Measurements from ENCODE around the gene ROGDI. TPM values are rescaled to one million over a fixed set of nuclear protein-coding genes. Genes with fewer than 3 reads are reported as not detected.

The ROGDI gene
- total and polyA plus RNA-seq, 4 donors = 14.6 to 37.1 (median 30.5) TPM

DNA sequence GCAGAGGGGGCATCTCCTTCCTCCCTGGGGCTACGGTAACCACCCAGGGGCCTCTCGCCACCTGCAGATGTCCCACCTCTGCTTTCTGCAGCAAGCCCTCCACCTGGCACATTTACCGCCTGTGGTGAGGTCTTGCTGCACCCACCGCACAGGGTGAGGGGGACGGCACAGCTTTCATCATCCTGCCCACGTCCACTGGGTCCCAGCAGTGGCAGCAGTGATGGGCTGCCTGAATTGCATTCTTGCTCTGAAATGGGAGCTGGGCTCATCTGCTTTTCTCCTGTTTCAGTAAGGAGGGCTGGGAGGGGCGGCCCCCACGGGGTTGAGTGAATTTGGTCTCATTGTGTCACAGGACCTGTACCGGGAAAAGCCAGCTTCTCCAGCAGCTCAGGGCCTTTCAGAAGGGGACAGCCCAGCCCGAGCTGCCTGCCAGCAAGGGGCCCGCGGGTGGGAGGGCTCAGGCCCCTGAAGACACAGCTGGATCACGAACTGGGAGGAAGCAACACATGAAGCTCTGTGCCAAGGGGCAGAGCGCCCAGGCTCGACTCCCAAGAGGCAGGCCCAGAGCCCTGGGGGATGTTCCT is 55.4 kb downstream of the ROGDI start:
- ATAC-seq (ENCODE audit: insufficient read depth, low FRiP score) (no peak), DNase-seq (peak; percentile 77 to 82 (median 80))
- Histone ChIP-seq H3K9me3 (ENCODE audit: control insufficient read depth in 4 of 4, insufficient read depth in 3 of 4, low read length in 3 of 4) (no peaks in the 10 kb centered on the region), H3K9ac (ENCODE audit: insufficient read depth in 1 of 2, low read length in 2 of 2) (no peak overlapping the region), H3K27ac (ENCODE audit: low read depth in 1 of 2, low read length in 1 of 2) (no peak overlapping the region), H3K4me1 (ENCODE audit: control insufficient read depth in 5 of 5, insufficient read depth in 5 of 5, low read length in 5 of 5) (peaks cover 0 to 12% (median 0%) of the 10 kb centered on the region in 5 donors), H3K27me3 (ENCODE audit: control insufficient read depth in 3 of 3, insufficient read depth in 3 of 3, low read length in 2 of 3) (no peaks in the 10 kb centered on the region), H3K4me3 (no peak overlapping the region), H3K36me3 (ENCODE audit: control insufficient read depth in 4 of 4, insufficient read depth in 4 of 4, low read length in 4 of 4) (peaks cover 0 to 17% (median 9%) of the 10 kb centered on the region in 4 donors)
- 59 to 68% methylated on average over 15 of the region's 15 CpGs for WGBS, 2 donors
- TF ChIP-seq, protein P1, sequence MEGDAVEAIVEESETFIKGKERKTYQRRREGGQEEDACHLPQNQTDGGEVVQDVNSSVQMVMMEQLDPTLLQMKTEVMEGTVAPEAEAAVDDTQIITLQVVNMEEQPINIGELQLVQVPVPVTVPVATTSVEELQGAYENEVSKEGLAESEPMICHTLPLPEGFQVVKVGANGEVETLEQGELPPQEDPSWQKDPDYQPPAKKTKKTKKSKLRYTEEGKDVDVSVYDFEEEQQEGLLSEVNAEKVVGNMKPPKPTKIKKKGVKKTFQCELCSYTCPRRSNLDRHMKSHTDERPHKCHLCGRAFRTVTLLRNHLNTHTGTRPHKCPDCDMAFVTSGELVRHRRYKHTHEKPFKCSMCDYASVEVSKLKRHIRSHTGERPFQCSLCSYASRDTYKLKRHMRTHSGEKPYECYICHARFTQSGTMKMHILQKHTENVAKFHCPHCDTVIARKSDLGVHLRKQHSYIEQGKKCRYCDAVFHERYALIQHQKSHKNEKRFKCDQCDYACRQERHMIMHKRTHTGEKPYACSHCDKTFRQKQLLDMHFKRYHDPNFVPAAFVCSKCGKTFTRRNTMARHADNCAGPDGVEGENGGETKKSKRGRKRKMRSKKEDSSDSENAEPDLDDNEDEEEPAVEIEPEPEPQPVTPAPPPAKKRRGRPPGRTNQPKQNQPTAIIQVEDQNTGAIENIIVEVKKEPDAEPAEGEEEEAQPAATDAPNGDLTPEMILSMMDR (IDR thresholded peaks at IDR 0.05; ENCODE audit: control extremely low read depth, extremely low read depth) = no peak

Small RNAs within 50 kb of the gene (small RNA-seq; reads per million reads assigned to genes)
- not detected for gene RF00017 (ENCODE audit: low replicate concordance)

Other genes with a start within 250 kb of the ROGDI start
- gene C16orf96, start 246.3 kb downstream of the ROGDI start, total RNA-seq = under 1 TPM; 0.28 to 0.37 TPM
- gene C16orf96, start 246.3 kb downstream of the ROGDI start, polyA plus RNA-seq = under 1 TPM; 0.03 to 0.04 TPM
- gene UBALD1, start 187.7 kb downstream of the ROGDI start, total RNA-seq = 10 to 100 TPM in 1 of 2 donors, 1 to 10 TPM in 1; 6.6 to 38.5 TPM
- 10 to 100 TPM; 20.2 to 43.2 TPM for gene UBALD1, start 187.7 kb downstream of the ROGDI start, polyA plus RNA-seq
- gene MGRN1, start 177.8 kb downstream of the ROGDI start, total RNA-seq = 100 to 1,000 TPM in 1 of 2 donors, 10 to 100 TPM in 1; 55.7 to 112 TPM
- gene MGRN1, start 177.8 kb downstream of the ROGDI start, polyA plus RNA-seq = 10 to 100 TPM; 29.5 to 38.2 TPM
- 10 to 100 TPM; 34.7 to 41.3 TPM for gene NUDT16L1, start 109.1 kb downstream of the ROGDI start, total RNA-seq
- 10 to 100 TPM; 27.8 to 29.8 TPM for gene NUDT16L1, start 109.1 kb downstream of the ROGDI start, polyA plus RNA-seq
- 10 to 100 TPM; 23.5 to 25.3 TPM for gene ANKS3, start 68.4 kb downstream of the ROGDI start, total RNA-seq
- 10 to 100 TPM; 12.6 to 26.3 TPM for gene ANKS3, start 68.4 kb downstream of the ROGDI start, polyA plus RNA-seq
- gene DNAAF8, start 68.1 kb downstream of the ROGDI start, total RNA-seq = 10 to 100 TPM in 1 of 2 donors, 1 to 10 TPM in 1; 5.1 to 11.3 TPM
- gene DNAAF8, start 68.1 kb downstream of the ROGDI start, polyA plus RNA-seq = 1 to 10 TPM; 4.3 to 4.9 TPM
- 10 to 100 TPM; 13.7 to 14.6 TPM for gene ZNF500, start 35.5 kb downstream of the ROGDI start, total RNA-seq
- gene ZNF500, start 35.5 kb downstream of the ROGDI start, polyA plus RNA-seq = 10 to 100 TPM in 1 of 2 donors, 1 to 10 TPM in 1; 7.5 to 10.7 TPM
- gene SEPTIN12, start 14.3 kb downstream of the ROGDI start, total RNA-seq = not detected
- not detected for gene SEPTIN12, start 14.3 kb downstream of the ROGDI start, polyA plus RNA-seq
- 10 to 100 TPM; 26.8 to 80.4 TPM for gene SMIM22, start 7.3 kb downstream of the ROGDI start, total RNA-seq
- gene SMIM22, start 7.3 kb downstream of the ROGDI start, polyA plus RNA-seq = 100 to 1,000 TPM; 114 to 324 TPM
- 10 to 100 TPM; 85.4 to 88.1 TPM for gene GLYR1, start 44.7 kb upstream of the ROGDI start, total RNA-seq
- 10 to 100 TPM; 36.2 to 55.0 TPM for gene GLYR1, start 44.7 kb upstream of the ROGDI start, polyA plus RNA-seq
- 10 to 100 TPM; 23.4 to 37.8 TPM for gene UBN1, start 44.8 kb upstream of the ROGDI start, total RNA-seq
- 10 to 100 TPM; 13.3 to 16.4 TPM for gene UBN1, start 44.8 kb upstream of the ROGDI start, polyA plus RNA-seq
- gene PPL, start 134.5 kb upstream of the ROGDI start, total RNA-seq = 10 to 100 TPM; 78.5 to 89.0 TPM
- gene PPL, start 134.5 kb upstream of the ROGDI start, polyA plus RNA-seq = 10 to 100 TPM; 19.9 to 27.0 TPM
- gene SEC14L5, start 155.7 kb upstream of the ROGDI start, total RNA-seq = under 1 TPM; 0.43 to 0.98 TPM
- gene SEC14L5, start 155.7 kb upstream of the ROGDI start, polyA plus RNA-seq = under 1 TPM; 0.10 to 0.13 TPM
- gene NAGPA, start 231.3 kb upstream of the ROGDI start, total RNA-seq = 10 to 100 TPM in 1 of 2 donors, 1 to 10 TPM in 1; 7.8 to 17.1 TPM
- 10 to 100 TPM in 1 of 2 donors, 1 to 10 TPM in 1; 7.9 to 20.3 TPM for gene NAGPA, start 231.3 kb upstream of the ROGDI start, polyA plus RNA-seq

Measured in lung (tissue), 13 donors.